SK-N-SH treated with all-trans-retinoic acid at 6 μM for 48 hours (cell line): Measurements from ENCODE around the gene TKTL1.

Source experiments
- ATAC-seq: fragments of 200-7000 bp; cut with Tn5 transposase; 3 replicates; pipeline ENCODE4 v1.9.1; 2020; ENCODE audit warnings: mild to moderate bottlenecking, moderate library complexity
- BACH2 ChIP-seq: fragments of 250-450 bp; sonication (Bioruptor Pico); IDR thresholded peaks from 2 replicates; pipeline ENCODE4 v1.9.0; 2021; ENCODE audit warnings: mild to moderate bottlenecking, borderline replicate concordance
- CSDC2 ChIP-seq: fragments of 250-450 bp; sonication (Bioruptor Pico); IDR thresholded peaks from 2 replicates; pipeline ENCODE4 v1.5.0; 2020; ENCODE audit warnings: mild to moderate bottlenecking, moderate library complexity
- ISL1 ChIP-seq: fragments of 250-450 bp; sonication (Bioruptor Pico); IDR thresholded peaks from 2 replicates; pipeline ENCODE4 v2.1.2; 2022; ENCODE audit warnings: mild to moderate bottlenecking, moderate library complexity
- PPARA ChIP-seq: fragments of 250-450 bp; sonication (Bioruptor Pico); IDR thresholded peaks from 2 replicates; pipeline ENCODE4 v1.5.0; 2020; ENCODE audit warnings: mild to moderate bottlenecking, borderline replicate concordance
- RARB ChIP-seq: fragments of 250-450 bp; sonication (Bioruptor Pico); IDR thresholded peaks from 2 replicates; pipeline ENCODE4 v1.8.0; 2021; ENCODE audit warnings: mild to moderate bottlenecking, moderate library complexity
- TCF4 ChIP-seq: fragments of 250-450 bp; sonication (Bioruptor Pico); IDR thresholded peaks from 2 replicates; pipeline ENCODE4 v1.8.0; 2021; ENCODE audit warnings: mild to moderate bottlenecking, moderate library complexity, borderline replicate concordance
- TOX ChIP-seq: fragments of 250-450 bp; sonication (Bioruptor Pico); IDR thresholded peaks from 2 replicates; pipeline ENCODE4 v1.8.0; 2021; ENCODE audit warnings: mild to moderate bottlenecking, moderate library complexity, borderline replicate concordance
- ZFP30 ChIP-seq: fragments of 450-650 bp; formaldehyde crosslinking; IDR thresholded peaks from 2 replicates; pipeline ENCODE4 v1.5.0; 2022; ENCODE audit warnings: mild to moderate bottlenecking, moderate library complexity
- ZNF565 ChIP-seq: fragments of 450-650 bp; formaldehyde crosslinking; conservative IDR thresholded peaks from 2 replicates; pipeline ENCODE4 v1.5.0; 2020; ENCODE audit warnings: low read depth, mild to moderate bottlenecking, moderate library complexity
- ZNF70 ChIP-seq: fragments of 450-650 bp; formaldehyde crosslinking; IDR thresholded peaks from 2 replicates; pipeline ENCODE4 v1.5.0; 2020; ENCODE audit warnings: mild to moderate bottlenecking, moderate library complexity
- TF ChIP-seq, protein P1 (sequence below): fragments of 250-450 bp; sonication (Bioruptor Pico); IDR thresholded peaks from 2 replicates; pipeline ENCODE4 v1.5.1; 2021; ENCODE audit warnings: mild to moderate bottlenecking, moderate library complexity
- TF ChIP-seq, protein P2 (sequence below): fragments of 250-450 bp; sonication (Bioruptor Pico); IDR thresholded peaks from 2 replicates; pipeline ENCODE4 v1.5.0; 2020; ENCODE audit warnings: mild to moderate bottlenecking, moderate library complexity
- TF ChIP-seq, protein P3 (sequence below): fragments of 250-450 bp; sonication (Bioruptor Pico); IDR thresholded peaks from 2 replicates; pipeline ENCODE4 v1.8.0; 2020; ENCODE audit warnings: mild to moderate bottlenecking, moderate library complexity, borderline replicate concordance
- TF ChIP-seq, protein P4 (sequence below): fragments of 250-450 bp; sonication (Bioruptor Pico); IDR thresholded peaks from 2 replicates; pipeline ENCODE4 v1.5.1; 2020; ENCODE audit warnings: low read depth, mild to moderate bottlenecking, moderate library complexity
- TF ChIP-seq, protein P5 (sequence below): fragments of 250-450 bp; sonication (Bioruptor Pico); IDR thresholded peaks from 2 replicates; pipeline ENCODE4 v1.8.0; 2021; ENCODE audit warnings: low read depth, mild to moderate bottlenecking, moderate library complexity, borderline replicate concordance

The TKTL1 gene

DNA sequence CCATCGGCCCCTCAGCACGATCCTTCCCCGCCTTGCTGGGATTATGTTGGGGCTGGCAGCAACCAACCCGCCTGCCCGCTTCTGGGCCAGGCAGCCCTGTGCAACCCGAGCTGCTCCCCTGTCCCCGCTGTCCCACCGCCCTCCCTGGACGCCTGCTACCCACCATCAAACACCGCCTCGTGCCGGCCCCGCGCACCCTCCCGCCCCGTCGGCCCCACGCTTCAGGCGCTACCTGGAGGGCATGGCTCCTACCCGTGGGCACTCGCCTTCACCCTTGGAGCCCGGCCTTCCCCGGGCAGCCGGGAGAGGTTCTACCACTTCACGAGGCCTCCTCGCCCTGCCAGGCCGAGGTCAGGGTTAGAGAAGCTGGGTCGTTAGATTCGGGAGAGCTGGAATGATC, 37.0 kb downstream of the TKTL1 start:
- no peak for ATAC-seq
- TF ChIP-seq ZNF70 (CRISPR knock-in tag) (no peak), RARB (no peak), PPARA (CRISPR knock-in tag) (no peak), CSDC2 (CRISPR knock-in tag) (no peak), ZFP30 (CRISPR knock-in tag) (no peak), ISL1 (CRISPR knock-in tag) (no peak), ZNF565 (no peak), BACH2 (CRISPR knock-in tag) (no peak)
- TF ChIP-seq, protein P1, sequence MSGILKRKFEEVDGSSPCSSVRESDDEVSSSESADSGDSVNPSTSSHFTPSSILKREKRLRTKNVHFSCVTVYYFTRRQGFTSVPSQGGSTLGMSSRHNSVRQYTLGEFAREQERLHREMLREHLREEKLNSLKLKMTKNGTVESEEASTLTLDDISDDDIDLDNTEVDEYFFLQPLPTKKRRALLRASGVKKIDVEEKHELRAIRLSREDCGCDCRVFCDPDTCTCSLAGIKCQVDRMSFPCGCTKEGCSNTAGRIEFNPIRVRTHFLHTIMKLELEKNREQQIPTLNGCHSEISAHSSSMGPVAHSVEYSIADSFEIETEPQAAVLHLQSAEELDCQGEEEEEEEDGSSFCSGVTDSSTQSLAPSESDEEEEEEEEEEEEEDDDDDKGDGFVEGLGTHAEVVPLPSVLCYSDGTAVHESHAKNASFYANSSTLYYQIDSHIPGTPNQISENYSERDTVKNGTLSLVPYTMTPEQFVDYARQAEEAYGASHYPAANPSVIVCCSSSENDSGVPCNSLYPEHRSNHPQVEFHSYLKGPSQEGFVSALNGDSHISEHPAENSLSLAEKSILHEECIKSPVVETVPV (CRISPR knock-in tag), result no peak
- TF ChIP-seq, protein P2, sequence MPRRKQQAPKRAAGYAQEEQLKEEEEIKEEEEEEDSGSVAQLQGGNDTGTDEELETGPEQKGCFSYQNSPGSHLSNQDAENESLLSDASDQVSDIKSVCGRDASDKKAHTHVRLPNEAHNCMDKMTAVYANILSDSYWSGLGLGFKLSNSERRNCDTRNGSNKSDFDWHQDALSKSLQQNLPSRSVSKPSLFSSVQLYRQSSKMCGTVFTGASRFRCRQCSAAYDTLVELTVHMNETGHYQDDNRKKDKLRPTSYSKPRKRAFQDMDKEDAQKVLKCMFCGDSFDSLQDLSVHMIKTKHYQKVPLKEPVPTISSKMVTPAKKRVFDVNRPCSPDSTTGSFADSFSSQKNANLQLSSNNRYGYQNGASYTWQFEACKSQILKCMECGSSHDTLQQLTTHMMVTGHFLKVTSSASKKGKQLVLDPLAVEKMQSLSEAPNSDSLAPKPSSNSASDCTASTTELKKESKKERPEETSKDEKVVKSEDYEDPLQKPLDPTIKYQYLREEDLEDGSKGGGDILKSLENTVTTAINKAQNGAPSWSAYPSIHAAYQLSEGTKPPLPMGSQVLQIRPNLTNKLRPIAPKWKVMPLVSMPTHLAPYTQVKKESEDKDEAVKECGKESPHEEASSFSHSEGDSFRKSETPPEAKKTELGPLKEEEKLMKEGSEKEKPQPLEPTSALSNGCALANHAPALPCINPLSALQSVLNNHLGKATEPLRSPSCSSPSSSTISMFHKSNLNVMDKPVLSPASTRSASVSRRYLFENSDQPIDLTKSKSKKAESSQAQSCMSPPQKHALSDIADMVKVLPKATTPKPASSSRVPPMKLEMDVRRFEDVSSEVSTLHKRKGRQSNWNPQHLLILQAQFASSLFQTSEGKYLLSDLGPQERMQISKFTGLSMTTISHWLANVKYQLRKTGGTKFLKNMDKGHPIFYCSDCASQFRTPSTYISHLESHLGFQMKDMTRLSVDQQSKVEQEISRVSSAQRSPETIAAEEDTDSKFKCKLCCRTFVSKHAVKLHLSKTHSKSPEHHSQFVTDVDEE (CRISPR knock-in tag), result no peak
- TF ChIP-seq, protein P3, sequence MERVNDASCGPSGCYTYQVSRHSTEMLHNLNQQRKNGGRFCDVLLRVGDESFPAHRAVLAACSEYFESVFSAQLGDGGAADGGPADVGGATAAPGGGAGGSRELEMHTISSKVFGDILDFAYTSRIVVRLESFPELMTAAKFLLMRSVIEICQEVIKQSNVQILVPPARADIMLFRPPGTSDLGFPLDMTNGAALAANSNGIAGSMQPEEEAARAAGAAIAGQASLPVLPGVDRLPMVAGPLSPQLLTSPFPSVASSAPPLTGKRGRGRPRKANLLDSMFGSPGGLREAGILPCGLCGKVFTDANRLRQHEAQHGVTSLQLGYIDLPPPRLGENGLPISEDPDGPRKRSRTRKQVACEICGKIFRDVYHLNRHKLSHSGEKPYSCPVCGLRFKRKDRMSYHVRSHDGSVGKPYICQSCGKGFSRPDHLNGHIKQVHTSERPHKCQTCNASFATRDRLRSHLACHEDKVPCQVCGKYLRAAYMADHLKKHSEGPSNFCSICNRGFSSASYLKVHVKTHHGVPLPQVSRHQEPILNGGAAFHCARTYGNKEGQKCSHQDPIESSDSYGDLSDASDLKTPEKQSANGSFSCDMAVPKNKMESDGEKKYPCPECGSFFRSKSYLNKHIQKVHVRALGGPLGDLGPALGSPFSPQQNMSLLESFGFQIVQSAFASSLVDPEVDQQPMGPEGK, result no peak

DNA sequence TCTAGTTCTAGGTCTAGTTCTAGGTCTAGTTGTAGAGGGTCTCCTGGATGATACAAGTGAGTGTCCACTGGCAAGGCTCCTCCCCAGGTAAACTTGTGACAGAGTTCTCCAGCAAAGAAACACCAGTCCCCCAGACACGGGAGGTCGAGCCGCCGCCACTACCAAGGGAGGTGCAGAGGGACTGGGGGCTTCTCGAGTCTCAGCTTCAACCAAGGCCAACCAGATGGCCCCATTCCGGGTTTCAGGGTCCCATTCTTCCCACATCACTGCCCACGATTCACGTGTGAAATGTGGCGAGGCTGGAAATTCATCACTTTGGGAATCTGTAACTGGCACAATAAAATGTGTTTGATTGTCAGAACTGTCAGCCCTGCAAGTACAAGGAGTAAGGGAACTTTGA, 37.5 kb downstream of the TKTL1 start:
- TF ChIP-seq ZFP30 (CRISPR knock-in tag) (no peak), BACH2 (CRISPR knock-in tag) (no peak), TCF4 (CRISPR knock-in tag) (no peak), RARB (no peak)
- TF ChIP-seq, protein P3, result no peak
- TF ChIP-seq, protein P4, sequence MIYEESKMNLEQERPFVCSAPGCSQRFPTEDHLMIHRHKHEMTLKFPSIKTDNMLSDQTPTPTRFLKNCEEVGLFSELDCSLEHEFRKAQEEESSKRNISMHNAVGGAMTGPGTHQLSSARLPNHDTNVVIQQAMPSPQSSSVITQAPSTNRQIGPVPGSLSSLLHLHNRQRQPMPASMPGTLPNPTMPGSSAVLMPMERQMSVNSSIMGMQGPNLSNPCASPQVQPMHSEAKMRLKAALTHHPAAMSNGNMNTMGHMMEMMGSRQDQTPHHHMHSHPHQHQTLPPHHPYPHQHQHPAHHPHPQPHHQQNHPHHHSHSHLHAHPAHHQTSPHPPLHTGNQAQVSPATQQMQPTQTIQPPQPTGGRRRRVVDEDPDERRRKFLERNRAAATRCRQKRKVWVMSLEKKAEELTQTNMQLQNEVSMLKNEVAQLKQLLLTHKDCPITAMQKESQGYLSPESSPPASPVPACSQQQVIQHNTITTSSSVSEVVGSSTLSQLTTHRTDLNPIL (CRISPR knock-in tag), result no peak
- ATAC-seq, result no peak

DNA sequence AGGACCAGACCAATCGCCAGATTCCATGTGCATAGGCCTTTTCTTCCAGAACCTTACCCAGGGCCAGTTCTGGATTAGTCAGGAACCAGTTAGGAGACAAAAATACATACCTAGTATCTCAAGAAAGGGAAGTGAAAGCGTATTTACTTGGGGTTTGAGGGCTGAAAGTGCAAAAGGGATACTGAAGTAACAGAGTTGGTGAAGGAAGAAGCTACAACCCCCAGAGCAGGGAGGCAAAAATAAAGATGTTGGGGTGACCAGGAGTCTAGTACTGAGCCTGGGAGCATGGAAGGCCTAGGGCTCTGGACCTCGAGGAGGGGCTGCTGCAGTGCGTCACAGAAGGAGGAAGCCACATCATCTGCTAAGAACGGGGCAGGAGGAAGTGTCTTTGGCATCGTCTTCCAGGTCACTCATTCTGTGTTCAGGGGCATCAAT, 38.3 kb downstream of the TKTL1 start:
- no peak for TF ChIP-seq RARB
- TF ChIP-seq, protein P1 (CRISPR knock-in tag), result no peak
- TF ChIP-seq, protein P5, sequence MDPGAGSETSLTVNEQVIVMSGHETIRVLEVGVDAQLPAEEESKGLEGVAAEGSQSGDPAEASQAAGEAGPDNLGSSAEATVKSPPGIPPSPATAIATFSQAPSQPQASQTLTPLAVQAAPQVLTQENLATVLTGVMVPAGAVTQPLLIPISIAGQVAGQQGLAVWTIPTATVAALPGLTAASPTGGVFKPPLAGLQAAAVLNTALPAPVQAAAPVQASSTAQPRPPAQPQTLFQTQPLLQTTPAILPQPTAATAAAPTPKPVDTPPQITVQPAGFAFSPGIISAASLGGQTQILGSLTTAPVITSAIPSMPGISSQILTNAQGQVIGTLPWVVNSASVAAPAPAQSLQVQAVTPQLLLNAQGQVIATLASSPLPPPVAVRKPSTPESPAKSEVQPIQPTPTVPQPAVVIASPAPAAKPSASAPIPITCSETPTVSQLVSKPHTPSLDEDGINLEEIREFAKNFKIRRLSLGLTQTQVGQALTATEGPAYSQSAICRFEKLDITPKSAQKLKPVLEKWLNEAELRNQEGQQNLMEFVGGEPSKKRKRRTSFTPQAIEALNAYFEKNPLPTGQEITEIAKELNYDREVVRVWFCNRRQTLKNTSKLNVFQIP (CRISPR knock-in tag), result no peak
- TF ChIP-seq PPARA (CRISPR knock-in tag), result no peak
- no peak for TF ChIP-seq TOX
- no peak for TF ChIP-seq ZFP30 (CRISPR knock-in tag)
- ATAC-seq, result no peak
